Body of pancreas (tissue), 4 donors: Measurements from ENCODE around the gene KHNYN. TPM values are rescaled to one million over a fixed set of nuclear protein-coding genes. Genes with fewer than 3 reads are reported as not detected.

Source experiments
- ATAC-seq: fragments of 150-250 bp; one replicate; pipeline ENCODE4 v1.9.1; 2016
- DNase-seq, 4 donors: peaks; one replicate each; pipeline ENCODE4 v3.0.0-alpha.2; 2019
- H3K27ac ChIP-seq, 4 donors: fragments of 200-600 bp; sonication (generic); 1 replicate in 3 of 4; 2 replicates in 1 of 4; pipeline versions ENCODE4 v1.5.1 to v1.6.1; 2016 to 2019; ENCODE audit warnings: mild to moderate bottlenecking in 1 of 4, mixed read lengths in 1 of 4, moderate library complexity in 1 of 4
- H3K27me3 ChIP-seq, 2 donors: fragments of 200-600 bp; sonication (generic); one replicate each; pipeline ENCODE4 v1.6.0; 2016; ENCODE audit warnings: mild to moderate bottlenecking in 1 of 2
- H3K36me3 ChIP-seq, 2 donors: fragments of 200-600 bp; sonication (generic); replicated peaks in 1 of 2; 2 replicates each; pipeline ENCODE4 v1.5.1; 2016; ENCODE audit warnings: low read depth in 2 of 2; ENCODE audit not compliant: insufficient read depth in 1 of 2
- H3K4me1 ChIP-seq: fragments of 200-600 bp; sonication (generic); one replicate; pipeline ENCODE4 v1.6.0; 2016
- H3K4me3 ChIP-seq, 2 donors: fragments of 200-600 bp; sonication (generic); 1 replicate in 1 of 2; 2 replicates in 1 of 2; pipeline ENCODE4 v1.5.1; 2016 to 2019
- H3K9me3 ChIP-seq, 3 donors: fragments of 200-600 bp; sonication (generic); 1 replicate in 2 of 3; 2 replicates in 1 of 3; pipeline ENCODE4 v1.5.1; 2016
- CTCF ChIP-seq, 7 experiments: fragments of 450-650 bp in 4 of 7; fragments of 200-600 bp in 3 of 7; sonication (generic) in 3 of 7; IDR thresholded peaks; one replicate each; pipeline ENCODE4 v1.5.1; 2016 to 2019; ENCODE audit warnings: antibody characterized with exemption in 7 of 7
- POLR2A ChIP-seq, 3 donors: fragments of 450-650 bp; IDR thresholded peaks; one replicate each; pipeline ENCODE4 v1.6.1; 2016; ENCODE audit warnings: antibody characterized with exemption in 3 of 3, mild to moderate bottlenecking in 2 of 3
- WGBS, 2 donors: methylation state at CpG; one replicate each; pipeline ENCODE4 v1.1.5; 2017; 5-methylcytosine and 5-hydroxymethylcytosine counted together
- intact Hi-C: fragments of 100-400 bp; cut with DNase I; formaldehyde crosslinking; loops from one replicate; pipeline ENCODE4 v1.15.1; 2023
- total RNA-seq, 2 donors: library from RNA; depleted of rRNA; stranded (reverse); fragments of >200 nt; gene quantifications; one replicate each; pipeline ENCODE4 v1.1.0, GENCODE V29; 2016

Gene KHNYN
- 10 to 100 TPM; 43.8 TPM for total RNA-seq

DNA sequence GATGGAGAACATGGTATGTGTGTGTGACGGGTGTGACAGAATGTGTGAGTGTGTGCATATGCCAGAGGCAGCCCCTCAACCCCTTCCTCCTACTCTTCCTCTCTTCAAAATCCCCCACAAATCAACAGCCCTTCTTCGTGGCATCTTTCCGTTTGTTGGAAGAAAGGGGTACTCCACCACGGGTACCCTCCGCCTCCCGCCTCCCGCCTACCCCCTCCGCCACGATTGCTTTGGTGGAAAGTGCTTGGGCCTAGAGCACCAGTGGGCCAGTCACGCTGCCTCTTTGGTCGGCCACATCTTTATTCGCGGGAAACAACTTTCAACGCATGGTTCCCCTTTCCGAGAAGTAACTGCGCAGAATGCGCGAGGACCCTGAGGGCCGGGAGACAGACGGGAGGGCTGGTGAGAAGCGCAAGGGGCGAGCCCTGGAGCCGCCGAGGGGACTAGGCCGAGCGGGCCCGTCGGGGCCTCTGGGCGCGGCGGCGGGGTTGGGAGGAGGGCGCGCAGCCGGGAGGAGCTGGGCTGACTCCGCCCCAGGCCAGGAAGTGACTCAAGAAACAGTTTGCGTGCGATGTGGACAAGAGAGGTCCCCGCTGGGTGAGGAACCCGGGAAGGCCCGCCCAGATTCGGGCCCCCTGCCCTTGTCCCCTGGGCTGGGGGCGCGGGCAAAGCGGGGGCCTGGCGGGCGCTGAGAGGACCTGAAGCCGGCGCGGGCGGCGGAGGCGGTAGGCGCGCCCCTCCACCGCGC, at the start of gene KHNYN, which contains the start of gene CBLN3:
Gene KHNYN, plus strand, starts transcription at position 560 of the 748 bp plus-strand sequence. CDS start 777 bp downstream, outside the sequence.
Gene CBLN3, minus strand, starts transcription at position 274 of the 748 bp plus-strand sequence. CDS start 614 bp downstream, outside the sequence.
- Histone ChIP-seq H3K4me3 (peak within 1 kb of the TSS; percentile 16 to 41), H3K27ac (peak within 1 kb of the TSS; percentile 91 to 98 (median 96)), H3K36me3 (peaks cover 9 to 12% of the 10 kb centered on the region in 2 donors), H3K9me3 (no peaks in the 10 kb centered on the region), H3K27me3 (no peaks in the 10 kb centered on the region), H3K4me1 (peaks cover 74% of the 10 kb centered on the region)
- 5 to 10% methylated on average over 20 to 57 of the region's 57 CpGs for WGBS, 2 donors
- TF ChIP-seq CTCF (IDR thresholded peaks at IDR 0.05) (no peak), POLR2A (IDR thresholded peaks at IDR 0.05) (peak; percentile 96 to 98 (median 96))
- intact Hi-C loops, result loop anchor here (5.0 to 10.0 kb wide), 2 partner anchors 57 to 95 kb away; partner anchors contain the start of genes ADCY4 and RIPK3
- DNase-seq (peak; percentile 88 to 95 (median 94)), ATAC-seq (peak; percentile 88)

DNA sequence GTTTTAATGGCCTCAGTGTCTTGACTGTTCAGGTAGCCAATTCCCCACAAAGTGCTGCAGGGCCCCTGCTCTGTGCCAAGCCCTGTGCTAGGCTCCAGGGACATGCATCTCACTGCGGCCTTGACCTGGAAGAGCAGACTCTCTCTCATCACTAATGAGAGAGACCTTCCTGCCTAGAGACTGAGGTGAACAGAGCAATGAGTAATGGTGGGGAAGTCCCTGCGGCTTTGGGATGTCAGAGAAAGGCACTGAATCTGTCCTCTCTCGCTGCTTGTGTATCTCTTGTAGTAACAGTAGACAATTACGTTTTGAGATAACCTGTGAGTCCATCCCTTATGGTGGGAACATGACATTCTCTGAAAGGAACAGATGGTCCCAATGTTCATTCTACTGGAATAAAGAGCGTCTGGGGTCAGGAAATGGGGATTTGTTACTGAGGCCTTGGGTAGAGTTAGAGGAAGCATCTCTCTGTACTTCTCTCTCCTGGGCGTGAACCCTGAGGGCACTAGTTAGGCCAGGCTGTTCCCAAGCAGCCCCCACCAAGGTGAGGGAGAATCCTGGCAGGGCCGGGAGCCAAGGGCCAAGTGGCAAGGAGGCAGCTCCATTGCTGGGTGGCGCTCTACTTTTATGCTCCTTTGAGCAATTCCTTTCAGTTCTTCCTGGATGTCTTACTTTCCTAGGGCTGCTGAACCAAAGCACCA, 48.2 kb upstream of the KHNYN start:
- Histone ChIP-seq H3K4me1 (peaks cover 20% of the 10 kb centered on the region), H3K36me3 (no peaks in the 10 kb centered on the region), H3K9me3 (no peaks in the 10 kb centered on the region), H3K4me3 (no peak overlapping the region), H3K27ac (no peak overlapping the region), H3K27me3 (no peaks in the 10 kb centered on the region)
- TF ChIP-seq POLR2A (IDR thresholded peaks at IDR 0.05), result no peak
- no peak for TF ChIP-seq CTCF (IDR thresholded peaks at IDR 0.05)
- intact Hi-C loops, result no loop called here
- WGBS, 2 donors, result 80 to 81% methylated on average over 8 of the region's 8 CpGs
- no peak for DNase-seq
- ATAC-seq, result no peak

DNA sequence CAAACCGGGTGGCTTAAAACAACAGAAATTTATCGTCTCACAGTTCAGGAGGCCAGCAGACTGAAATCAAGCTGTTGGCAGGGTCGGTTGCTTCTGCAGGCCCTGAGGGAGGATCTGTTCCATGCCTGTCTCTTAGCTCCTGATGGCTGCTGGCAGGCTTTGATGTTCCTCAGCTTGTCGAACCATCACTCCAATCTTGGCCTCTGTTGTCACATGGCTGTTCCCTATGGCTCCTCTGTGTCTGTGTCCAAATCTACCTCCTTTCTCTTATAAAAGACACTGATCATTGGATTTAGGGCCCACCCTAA, 47.7 kb upstream of the KHNYN start:
- TF ChIP-seq POLR2A (IDR thresholded peaks at IDR 0.05), result no peak
- no peak for TF ChIP-seq CTCF (IDR thresholded peaks at IDR 0.05)
- intact Hi-C loops, result no loop called here
- no peak for ATAC-seq
- peaks cover 23% of the 10 kb centered on the region for H3K4me1 ChIP-seq
- DNase-seq, result no peak
- 75 to 82% methylated on average over 4 of the region's 4 CpGs for WGBS, 2 donors
- H3K36me3 ChIP-seq, result no peaks in the 10 kb centered on the region
- no peaks in the 10 kb centered on the region for H3K27me3 ChIP-seq
- H3K27ac ChIP-seq, result no peak overlapping the region
- H3K9me3 ChIP-seq, result no peaks in the 10 kb centered on the region
- H3K4me3 ChIP-seq, result no peak overlapping the region

- no peaks in the 10 kb centered on the region for H3K36me3 ChIP-seq
- 82 to 84% methylated on average over 4 of the region's 4 CpGs for WGBS, 2 donors
Observed at GRCh38 chr14:24384169-24384568, 45.6 kb upstream of the KHNYN start.

More at GRCh38 chr14:24384169-24384568, 45.6 kb upstream of the KHNYN start:
- H3K4me3 ChIP-seq, result no peak overlapping the region
- no peak for DNase-seq
- ATAC-seq, result no peak
- peaks cover 11% of the 10 kb centered on the region for H3K4me1 ChIP-seq
- H3K27ac ChIP-seq, result no peak overlapping the region
- no peaks in the 10 kb centered on the region for H3K9me3 ChIP-seq
- no peaks in the 10 kb centered on the region for H3K27me3 ChIP-seq
- intact Hi-C loops, result no loop called here
- TF ChIP-seq POLR2A (IDR thresholded peaks at IDR 0.05) (no peak), CTCF (IDR thresholded peaks at IDR 0.05) (no peak)
